OCI-LY3 (cell line): ENCODE results near the gene SDK1.

Source experiments
- H2AFZ ChIP-seq: fragments of 200-600, 300-600 bp; shearing (Covaris generic); 2 replicates; pipeline ENCODE4 v1.6.0; 2014; ENCODE audit warnings: antibody characterized with exemption, low read depth, low read length
- H3K27ac ChIP-seq: fragments of 200-600, 300-600 bp; sonication (generic); 2 replicates; pipeline ENCODE4 v1.5.1; 2014; ENCODE audit warnings: mild to moderate bottlenecking, low read length, moderate library complexity, mixed read lengths
- H3K27me3 ChIP-seq: fragments of 200-600, 300-600 bp; sonication (generic); 2 replicates; pipeline ENCODE4 v1.6.1; 2014; ENCODE audit warnings: low read depth, low read length, mixed read lengths
- H3K36me3 ChIP-seq: fragments of 200-600, 300-600 bp; sonication (generic); replicated peaks from 2 replicates; pipeline ENCODE3; 2014; ENCODE audit warnings: low read depth, low read length, mixed read lengths
- H3K4me1 ChIP-seq: fragments of 300-600, 200-600 bp; sonication (generic); 2 replicates; pipeline ENCODE4 v1.6.1; 2014; ENCODE audit warnings: low read length, mixed read lengths
- H3K4me2 ChIP-seq: fragments of 200-600, 300-600 bp; sonication (generic); 2 replicates; pipeline ENCODE4 v1.6.1; 2014; ENCODE audit warnings: low read length, mixed read lengths
- H3K4me3 ChIP-seq: fragments of 300-600, 200-600 bp; sonication (generic); 2 replicates; pipeline ENCODE4 v1.5.1; 2014; ENCODE audit warnings: antibody characterized with exemption, mild to moderate bottlenecking, low read length, moderate library complexity
- H3K79me2 ChIP-seq: fragments of 300-600, 200-600 bp; shearing (Covaris generic); 2 replicates; pipeline ENCODE4 v1.6.1; 2014; ENCODE audit warnings: mild to moderate bottlenecking, low read length, mixed read lengths
- H3K9ac ChIP-seq: fragments of 300-600, 200-600 bp; shearing (Covaris generic); 2 replicates; pipeline ENCODE4 v1.6.0; 2014; ENCODE audit warnings: mild to moderate bottlenecking, low read length, moderate library complexity
- H3K9me3 ChIP-seq: fragments of 200-600, 300-600 bp; shearing (Covaris generic); 2 replicates; pipeline ENCODE4 v1.6.1; 2014; ENCODE audit warnings: low read length, mixed read lengths; ENCODE audit not compliant: insufficient read depth
- H4K20me1 ChIP-seq: fragments of 200-600, 300-600 bp; sonication (generic); 2 replicates; pipeline ENCODE4 v1.6.1; 2016; ENCODE audit warnings: low read length, mixed read lengths; ENCODE audit not compliant: insufficient read depth
- CTCF ChIP-seq: fragments of 200-600, 300-600 bp; sonication (generic); IDR thresholded peaks from 2 replicates; pipeline ENCODE4 v1.5.1; 2014; ENCODE audit warnings: antibody characterized with exemption, low read length, low read depth
- EZH2phosphoT487 ChIP-seq: fragments of 200-600 bp; shearing (Covaris generic); IDR thresholded peaks from 2 replicates; pipeline ENCODE4 v1.6.1; 2018; ENCODE audit warnings: antibody characterized with exemption, mixed run types, low read depth

SDK1 gene

GRCh38 chr7:4241304-4241612 is 940.2 kb downstream of the SDK1 start:
- no peak overlapping the region for H2AFZ ChIP-seq
- H3K9me3 ChIP-seq: no peaks in the 10 kb centered on the region
- TF ChIP-seq EZH2phosphoT487 (no peak), CTCF (no peak)
- H3K27me3 ChIP-seq: no peaks in the 10 kb centered on the region
- H4K20me1 ChIP-seq: no peaks in the 10 kb centered on the region
- no peak overlapping the region for H3K4me3 ChIP-seq
- H3K36me3 ChIP-seq: no peaks in the 10 kb centered on the region
- no peak overlapping the region for H3K27ac ChIP-seq
- H3K4me1 ChIP-seq: no peaks in the 10 kb centered on the region
- no peak overlapping the region for H3K4me2 ChIP-seq
- H3K9ac ChIP-seq: no peak overlapping the region
- no peaks in the 10 kb centered on the region for H3K79me2 ChIP-seq

GRCh38 chr7:4241791-4242190 is 940.7 kb downstream of the SDK1 start:
- no peak for TF ChIP-seq CTCF
- no peak for TF ChIP-seq EZH2phosphoT487
- no peak overlapping the region for H3K9ac ChIP-seq

GRCh38 chr7:4242706-4243105 is 941.7 kb downstream of the SDK1 start:
- Histone ChIP-seq H3K79me2 (no peaks in the 10 kb centered on the region), H3K4me1 (no peaks in the 10 kb centered on the region), H3K27ac (no peak overlapping the region), H3K27me3 (no peaks in the 10 kb centered on the region), H3K36me3 (no peaks in the 10 kb centered on the region), H3K4me3 (no peak overlapping the region), H3K4me2 (no peak overlapping the region), H4K20me1 (no peaks in the 10 kb centered on the region), H2AFZ (no peak overlapping the region), H3K9me3 (no peaks in the 10 kb centered on the region), H3K9ac (no peak overlapping the region)
- no peak for TF ChIP-seq EZH2phosphoT487
- TF ChIP-seq CTCF: no peak

More at GRCh38 chr7:4241791-4242190, 940.7 kb downstream of the SDK1 start:
- Histone ChIP-seq H3K4me2 (no peak overlapping the region), H4K20me1 (no peaks in the 10 kb centered on the region), H3K4me3 (no peak overlapping the region), H2AFZ (no peak overlapping the region), H3K79me2 (no peaks in the 10 kb centered on the region), H3K27me3 (no peaks in the 10 kb centered on the region), H3K27ac (no peak overlapping the region), H3K4me1 (no peaks in the 10 kb centered on the region), H3K9me3 (no peaks in the 10 kb centered on the region), H3K36me3 (no peaks in the 10 kb centered on the region)

- no peak overlapping the region for H3K9ac ChIP-seq
- no peaks in the 10 kb centered on the region for H3K36me3 ChIP-seq
- no peaks in the 10 kb centered on the region for H3K4me1 ChIP-seq
- H3K27me3 ChIP-seq: no peaks in the 10 kb centered on the region
- H2AFZ ChIP-seq: no peak overlapping the region
- H3K4me2 ChIP-seq: no peak overlapping the region
- TF ChIP-seq EZH2phosphoT487: no peak
- TF ChIP-seq CTCF: no peak
- H3K9me3 ChIP-seq: 0 out of 2 replicates have a peak, but pooled peaks cover 3% of the 10 kb centered on the region
- H4K20me1 ChIP-seq: no peaks in the 10 kb centered on the region
- no peak overlapping the region for H3K27ac ChIP-seq
- H3K79me2 ChIP-seq: no peaks in the 10 kb centered on the region
- H3K4me3 ChIP-seq: no peak overlapping the region
Observed at GRCh38 chr7:4244041-4244440, 943.0 kb downstream of the SDK1 start.
